Measurements from ENCODE around the gene NEIL1.
A peak's percentile ranks its signal among the peaks of the same experiment; 100 is the strongest.
"Not testable (repeated sequence)": the region's sequence is repeated elsewhere in the genome, so short reads cannot be mapped to it uniquely, and the experiment has no call there.

The NEIL1 gene

DNA sequence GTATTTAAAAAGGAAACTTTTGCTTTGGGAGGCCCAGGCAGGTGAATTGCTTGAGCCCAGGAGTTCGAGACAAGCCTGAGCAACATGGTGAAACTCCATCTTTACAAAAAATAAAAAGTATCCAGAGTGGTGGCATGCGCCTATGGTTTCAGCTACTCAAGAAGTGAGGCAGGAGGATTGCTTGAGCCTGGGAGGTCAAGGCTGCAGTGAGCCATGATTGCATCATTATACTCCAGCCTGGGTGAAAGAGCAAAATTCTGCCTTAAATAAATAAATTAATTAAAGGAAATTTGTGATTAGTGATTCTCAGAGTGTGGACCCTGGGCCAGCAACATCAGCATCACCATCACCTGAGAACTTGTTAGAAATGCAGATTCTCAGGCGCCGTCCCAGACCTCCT lies 20.9 kb upstream of the NEIL1 start:
- Mint-ChIP-seq H3K9me3 (ENCODE audit: low read depth) (no peaks in the 10 kb centered on the region), H3K36me3 (no peaks in the 10 kb centered on the region), H3K27ac (no peak overlapping the region), H3K27me3 (no peaks in the 10 kb centered on the region), H3K4me3 (no peak overlapping the region), H3K4me1 (ENCODE audit: low read depth) (no peaks in the 10 kb centered on the region)

DNA sequence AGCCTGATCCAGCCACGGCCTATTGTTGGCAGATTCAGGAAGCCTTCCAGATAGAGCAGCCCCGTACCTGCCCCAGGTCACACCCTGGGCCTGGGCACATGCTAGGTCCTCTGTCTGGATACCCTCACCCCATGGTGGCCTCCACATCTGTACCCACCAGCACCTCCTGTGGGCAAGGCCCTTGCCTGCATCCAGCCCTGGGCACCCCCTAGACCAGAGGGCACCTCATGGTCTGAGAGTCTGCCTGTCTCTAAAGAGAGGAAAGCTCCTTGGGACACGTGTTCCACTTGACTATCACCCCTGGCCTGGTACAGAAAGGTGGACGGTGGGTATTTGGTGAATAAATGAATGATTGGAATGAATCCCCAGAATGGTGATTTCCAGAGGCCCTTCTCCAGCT lies 19.8 kb upstream of the NEIL1 start:
- Mint-ChIP-seq H3K4me1 (ENCODE audit: low read depth) (no peaks in the 10 kb centered on the region), H3K27me3 (no peaks in the 10 kb centered on the region), H3K4me3 (no peak overlapping the region), H3K27ac (no peak overlapping the region), H3K9me3 (ENCODE audit: low read depth) (no peaks in the 10 kb centered on the region), H3K36me3 (no peaks in the 10 kb centered on the region)

GRCh38 chr15:75327491-75327890 lies 19.3 kb upstream of the NEIL1 start:
- H3K4me3 Mint-ChIP-seq, result no peak overlapping the region
- no peaks in the 10 kb centered on the region for H3K9me3 Mint-ChIP-seq (ENCODE audit: low read depth)
- no peaks in the 10 kb centered on the region for H3K36me3 Mint-ChIP-seq
- H3K27ac Mint-ChIP-seq, result no peak overlapping the region
- no peaks in the 10 kb centered on the region for H3K4me1 Mint-ChIP-seq (ENCODE audit: low read depth)
- H3K27me3 Mint-ChIP-seq, result no peaks in the 10 kb centered on the region

DNA sequence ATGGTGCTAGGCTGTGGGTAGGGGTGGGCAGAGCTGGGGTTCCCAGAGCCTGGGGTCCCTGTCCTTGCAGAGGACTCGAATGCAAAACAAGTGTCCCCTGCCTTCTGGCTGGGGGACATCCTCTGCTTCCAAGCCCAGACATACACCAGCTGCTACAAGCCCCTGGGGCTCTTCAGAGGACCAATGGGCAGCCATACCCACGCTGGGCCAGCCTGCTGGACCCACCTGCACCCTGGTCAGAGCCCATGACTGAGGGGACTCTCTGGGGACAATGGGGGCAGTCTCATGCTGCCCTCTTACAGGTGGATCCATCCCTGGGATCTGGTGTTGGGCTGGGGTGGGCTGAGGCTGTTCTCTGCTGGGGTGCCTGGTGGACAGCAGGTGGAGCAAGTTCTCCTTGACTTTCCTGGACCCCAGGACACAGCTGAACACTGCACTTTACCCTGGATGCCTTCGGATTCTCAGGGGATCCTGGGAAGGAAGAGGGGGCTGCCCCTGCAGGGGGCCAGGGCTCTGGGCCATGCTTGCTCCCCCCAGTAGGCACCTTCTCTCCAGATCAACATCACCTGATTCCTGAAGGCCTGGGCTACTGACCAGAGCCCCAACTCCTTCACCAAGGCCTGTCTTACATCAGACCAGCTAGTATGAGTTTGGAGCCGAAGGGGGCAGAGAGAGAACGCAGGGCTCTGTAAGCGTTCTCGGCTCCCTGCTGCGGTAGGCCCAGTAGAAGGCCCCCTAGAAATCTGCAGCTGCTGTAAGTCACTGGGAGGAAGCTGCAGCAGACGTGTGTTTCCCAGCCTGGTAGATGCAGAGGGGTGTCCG lies 18.1 kb upstream of the NEIL1 start:
- H3K4me3 Mint-ChIP-seq, result no peak overlapping the region
- H3K27me3 Mint-ChIP-seq, result no peaks in the 10 kb centered on the region
- H3K9me3 Mint-ChIP-seq (ENCODE audit: low read depth), result no peaks in the 10 kb centered on the region
- no peaks in the 10 kb centered on the region for H3K36me3 Mint-ChIP-seq
- no peak overlapping the region for H3K27ac Mint-ChIP-seq
- H3K4me1 Mint-ChIP-seq (ENCODE audit: low read depth), result no peaks in the 10 kb centered on the region

DNA sequence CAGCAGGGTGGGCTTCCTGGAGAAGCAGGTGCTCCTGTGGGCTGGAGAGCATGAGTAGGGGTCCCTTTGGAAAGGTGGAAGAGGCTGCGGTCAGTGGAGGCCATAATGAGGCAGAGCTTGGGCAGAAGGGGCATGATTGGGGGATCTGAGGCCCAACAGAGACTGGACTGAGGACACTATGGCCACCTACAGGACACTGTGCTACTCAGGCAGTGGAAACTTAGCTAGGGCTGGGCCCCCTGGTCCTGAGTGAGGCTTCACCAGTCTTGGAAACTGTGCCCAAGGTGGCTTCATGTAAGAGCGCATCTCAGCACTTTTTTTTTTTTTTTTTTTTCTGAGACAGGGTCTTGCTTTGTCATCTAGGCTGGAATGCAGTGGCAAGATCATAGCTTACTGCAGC lies 17.3 kb upstream of the NEIL1 start:
- H3K9me3 Mint-ChIP-seq (ENCODE audit: low read depth), result no peaks in the 10 kb centered on the region
- H3K27ac Mint-ChIP-seq, result no peak overlapping the region
- H3K4me3 Mint-ChIP-seq, result no peak overlapping the region
- no peaks in the 10 kb centered on the region for H3K27me3 Mint-ChIP-seq
- H3K36me3 Mint-ChIP-seq, result no peaks in the 10 kb centered on the region
- no peaks in the 10 kb centered on the region for H3K4me1 Mint-ChIP-seq (ENCODE audit: low read depth)

DNA sequence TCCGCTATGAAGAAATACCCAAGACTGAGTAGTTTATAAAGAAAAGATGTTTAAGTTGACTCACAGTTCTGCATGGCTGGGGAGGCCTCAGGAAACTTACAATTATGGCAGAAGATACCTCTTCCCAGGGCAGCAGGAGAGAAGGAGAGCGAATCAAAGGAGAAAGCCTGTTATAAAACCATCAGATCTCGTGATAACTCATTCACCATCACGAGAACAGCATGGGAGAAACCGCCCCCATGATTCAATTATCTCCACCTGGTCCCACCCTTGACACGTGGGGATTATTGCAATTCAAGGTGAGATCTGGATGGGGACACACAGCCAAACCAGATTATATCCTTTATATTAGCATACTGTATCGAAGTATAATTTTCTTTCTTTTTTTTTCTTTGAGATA lies 14.7 kb upstream of the NEIL1 start:
- not testable (repeated sequence) for H3K36me3 Mint-ChIP-seq; H3K9me3 Mint-ChIP-seq (ENCODE audit: low read depth); H3K27ac Mint-ChIP-seq; H3K27me3 Mint-ChIP-seq; H3K4me3 Mint-ChIP-seq
- peaks cover 17% of the 10 kb centered on the region for H3K4me1 Mint-ChIP-seq (ENCODE audit: low read depth)

- peaks cover 19% of the 10 kb centered on the region for H3K4me1 Mint-ChIP-seq (ENCODE audit: low read depth)
- not testable (repeated sequence) for H3K36me3 Mint-ChIP-seq; H3K27me3 Mint-ChIP-seq; H3K9me3 Mint-ChIP-seq (ENCODE audit: low read depth); H3K4me3 Mint-ChIP-seq; H3K27ac Mint-ChIP-seq
Measured at GRCh38 chr15:75333654-75334419, 13.0 kb upstream of the NEIL1 start.

GRCh38 chr15:75335313-75335704 lies 11.5 kb upstream of the NEIL1 start:
- Mint-ChIP-seq H3K4me3 (peak overlapping the region; percentile 95), H3K9me3 (ENCODE audit: low read depth) (no peaks in the 10 kb centered on the region), H3K27ac (peak overlapping the region; percentile 89)

DNA sequence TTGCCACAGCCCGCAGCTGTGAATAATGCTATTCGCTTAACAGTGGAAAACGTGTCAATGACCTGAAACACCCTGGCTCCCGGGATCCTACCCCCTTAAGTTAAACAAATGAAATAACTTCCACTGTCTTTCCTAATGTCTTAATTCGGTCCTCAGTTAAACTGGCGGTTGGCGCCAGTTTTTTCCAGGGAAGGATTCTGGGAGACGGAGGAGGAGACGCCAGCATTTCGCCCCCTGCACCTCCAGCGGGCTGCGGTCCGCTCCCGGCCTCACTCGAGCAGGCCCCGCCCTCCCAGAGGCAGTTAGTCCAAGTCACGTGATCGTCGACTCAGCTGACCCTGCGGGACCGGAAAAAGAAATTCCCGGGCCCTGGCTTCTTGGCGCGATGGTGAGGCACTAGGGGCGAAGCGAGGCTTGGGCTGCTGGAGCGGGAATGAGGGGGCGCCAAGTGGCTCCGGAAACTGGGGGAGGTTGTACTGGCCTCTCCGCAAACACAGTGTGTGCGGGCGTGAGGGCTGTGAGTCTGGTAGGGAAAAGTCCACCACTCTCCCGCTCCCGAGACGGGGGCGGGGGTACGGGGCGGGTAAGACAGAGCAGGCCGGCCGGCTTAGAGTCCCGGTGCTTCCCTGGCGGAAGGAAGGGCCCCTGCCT lies 11.0 kb upstream of the NEIL1 start, which contains the start of gene COMMD4:
Gene COMMD4, plus strand, starts transcription at position 359 of the 651 bp plus-strand sequence. Its CDS starts 27 bp downstream, at position 386.
- no peaks in the 10 kb centered on the region for H3K9me3 Mint-ChIP-seq (ENCODE audit: low read depth)
- no peaks in the 10 kb centered on the region for H3K27me3 Mint-ChIP-seq
- peaks cover 19% of the 10 kb centered on the region for H3K4me1 Mint-ChIP-seq (ENCODE audit: low read depth)
- H3K36me3 Mint-ChIP-seq, result peaks cover 3% of the 10 kb centered on the region
- H3K4me3 Mint-ChIP-seq, result peak within 1 kb of the TSS; percentile 95
- H3K27ac Mint-ChIP-seq, result peak within 1 kb of the TSS; percentile 89

More at GRCh38 chr15:75335313-75335704, 11.5 kb upstream of the NEIL1 start:
- Mint-ChIP-seq H3K36me3 (peaks cover 3% of the 10 kb centered on the region), H3K27me3 (no peaks in the 10 kb centered on the region), H3K4me1 (ENCODE audit: low read depth) (peaks cover 19% of the 10 kb centered on the region)

DNA sequence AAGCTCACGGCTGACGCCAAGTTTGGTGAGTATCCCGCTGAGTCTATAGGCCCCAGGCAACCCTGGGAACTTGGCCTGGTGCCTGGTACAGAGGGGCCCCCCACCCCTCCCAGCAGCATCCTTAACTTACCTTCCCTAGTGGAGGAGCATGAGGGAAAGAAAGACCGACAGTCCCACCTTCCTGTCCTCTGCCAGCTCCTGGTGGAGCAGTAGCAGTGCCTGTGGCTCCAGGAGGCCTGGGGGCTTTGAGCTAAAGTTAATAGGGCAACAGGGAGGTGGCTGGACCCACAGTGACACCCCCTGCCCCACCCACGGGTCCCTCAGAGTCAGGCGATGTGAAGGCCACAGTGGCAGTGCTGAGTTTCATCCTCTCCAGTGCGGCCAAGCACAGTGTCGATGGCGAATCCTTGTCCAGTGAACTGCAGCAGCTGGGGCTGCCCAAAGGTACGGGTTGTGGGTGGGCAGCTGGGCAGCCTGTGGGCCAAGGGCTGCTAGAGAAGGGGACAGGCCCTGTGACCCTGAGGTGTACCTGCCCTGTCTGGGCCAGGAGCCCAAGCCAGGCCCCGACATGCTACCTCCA lies 8.1 kb upstream of the NEIL1 start:
- H3K4me1 Mint-ChIP-seq (ENCODE audit: low read depth), result peaks cover 19% of the 10 kb centered on the region
- no peaks in the 10 kb centered on the region for H3K9me3 Mint-ChIP-seq (ENCODE audit: low read depth)
- H3K27me3 Mint-ChIP-seq, result no peaks in the 10 kb centered on the region
- peak overlapping the region; percentile 10 for H3K27ac Mint-ChIP-seq
- no peak overlapping the region for H3K4me3 Mint-ChIP-seq
- H3K36me3 Mint-ChIP-seq, result peaks cover 3% of the 10 kb centered on the region

GRCh38 chr15:75339531-75340240 lies 7.2 kb upstream of the NEIL1 start:
- H3K27me3 Mint-ChIP-seq, result no peaks in the 10 kb centered on the region
- H3K27ac Mint-ChIP-seq, result no peak overlapping the region
- H3K9me3 Mint-ChIP-seq (ENCODE audit: low read depth), result no peaks in the 10 kb centered on the region
- peaks cover 3% of the 10 kb centered on the region for H3K36me3 Mint-ChIP-seq
- peaks cover 19% of the 10 kb centered on the region for H3K4me1 Mint-ChIP-seq (ENCODE audit: low read depth)
- H3K4me3 Mint-ChIP-seq, result no peak overlapping the region

- Mint-ChIP-seq H3K36me3 (peaks cover 3% of the 10 kb centered on the region), H3K27me3 (no peaks in the 10 kb centered on the region), H3K4me1 (ENCODE audit: low read depth) (peaks cover 10% of the 10 kb centered on the region), H3K9me3 (ENCODE audit: low read depth) (no peaks in the 10 kb centered on the region), H3K4me3 (no peak overlapping the region), H3K27ac (no peak overlapping the region)
Measured at GRCh38 chr15:75342221-75342620, 4.6 kb upstream of the NEIL1 start.

GRCh38 chr15:75343953-75344352 lies 2.9 kb upstream of the NEIL1 start:
- H3K4me1 Mint-ChIP-seq (ENCODE audit: low read depth), result peaks cover 12% of the 10 kb centered on the region
- H3K27me3 Mint-ChIP-seq; H3K27ac Mint-ChIP-seq; H3K4me3 Mint-ChIP-seq; H3K36me3 Mint-ChIP-seq; H3K9me3 Mint-ChIP-seq (ENCODE audit: low read depth): not testable (repeated sequence)

- Mint-ChIP-seq H3K4me1 (ENCODE audit: low read depth) (peaks cover 26% of the 10 kb centered on the region), H3K27me3 (no peaks in the 10 kb centered on the region), H3K9me3 (ENCODE audit: low read depth) (peaks cover 4% of the 10 kb centered on the region), H3K36me3 (peaks cover 2% of the 10 kb centered on the region), H3K27ac (peak overlapping the region; percentile 22), H3K4me3 (peak overlapping the region; percentile 85)
Measured at GRCh38 chr15:75347222-75348033, 589 bp downstream of the NEIL1 start.
